Measurements from ENCODE around the gene CUTA. TPM values are rescaled to one million over a fixed set of nuclear protein-coding genes. Genes with fewer than 3 reads are reported as not detected.

The CUTA gene
- total and polyA plus RNA-seq, 2 of the 13 experiments (the other 11 are each of a cell fraction or from before 2014, with no cell fraction given), result 170 to 180 TPM

GRCh38 chr6:33453393-33454008 lies 35.6 kb upstream of the CUTA start (continued):
- TF ChIP-seq E2F5 (CRISPR knock-in tag; conservative IDR thresholded peaks at IDR 0.05) (no peak), ZHX2 (IDR thresholded peaks at IDR 0.05; ENCODE audit: low read depth) (no peak), ZHX2 (CRISPR knock-in tag; IDR thresholded peaks at IDR 0.05; ENCODE audit: borderline replicate concordance) (0 out of 2 replicates have a peak, but pooled peaks have one; percentile 12)
- TF ChIP-seq, protein P1, sequence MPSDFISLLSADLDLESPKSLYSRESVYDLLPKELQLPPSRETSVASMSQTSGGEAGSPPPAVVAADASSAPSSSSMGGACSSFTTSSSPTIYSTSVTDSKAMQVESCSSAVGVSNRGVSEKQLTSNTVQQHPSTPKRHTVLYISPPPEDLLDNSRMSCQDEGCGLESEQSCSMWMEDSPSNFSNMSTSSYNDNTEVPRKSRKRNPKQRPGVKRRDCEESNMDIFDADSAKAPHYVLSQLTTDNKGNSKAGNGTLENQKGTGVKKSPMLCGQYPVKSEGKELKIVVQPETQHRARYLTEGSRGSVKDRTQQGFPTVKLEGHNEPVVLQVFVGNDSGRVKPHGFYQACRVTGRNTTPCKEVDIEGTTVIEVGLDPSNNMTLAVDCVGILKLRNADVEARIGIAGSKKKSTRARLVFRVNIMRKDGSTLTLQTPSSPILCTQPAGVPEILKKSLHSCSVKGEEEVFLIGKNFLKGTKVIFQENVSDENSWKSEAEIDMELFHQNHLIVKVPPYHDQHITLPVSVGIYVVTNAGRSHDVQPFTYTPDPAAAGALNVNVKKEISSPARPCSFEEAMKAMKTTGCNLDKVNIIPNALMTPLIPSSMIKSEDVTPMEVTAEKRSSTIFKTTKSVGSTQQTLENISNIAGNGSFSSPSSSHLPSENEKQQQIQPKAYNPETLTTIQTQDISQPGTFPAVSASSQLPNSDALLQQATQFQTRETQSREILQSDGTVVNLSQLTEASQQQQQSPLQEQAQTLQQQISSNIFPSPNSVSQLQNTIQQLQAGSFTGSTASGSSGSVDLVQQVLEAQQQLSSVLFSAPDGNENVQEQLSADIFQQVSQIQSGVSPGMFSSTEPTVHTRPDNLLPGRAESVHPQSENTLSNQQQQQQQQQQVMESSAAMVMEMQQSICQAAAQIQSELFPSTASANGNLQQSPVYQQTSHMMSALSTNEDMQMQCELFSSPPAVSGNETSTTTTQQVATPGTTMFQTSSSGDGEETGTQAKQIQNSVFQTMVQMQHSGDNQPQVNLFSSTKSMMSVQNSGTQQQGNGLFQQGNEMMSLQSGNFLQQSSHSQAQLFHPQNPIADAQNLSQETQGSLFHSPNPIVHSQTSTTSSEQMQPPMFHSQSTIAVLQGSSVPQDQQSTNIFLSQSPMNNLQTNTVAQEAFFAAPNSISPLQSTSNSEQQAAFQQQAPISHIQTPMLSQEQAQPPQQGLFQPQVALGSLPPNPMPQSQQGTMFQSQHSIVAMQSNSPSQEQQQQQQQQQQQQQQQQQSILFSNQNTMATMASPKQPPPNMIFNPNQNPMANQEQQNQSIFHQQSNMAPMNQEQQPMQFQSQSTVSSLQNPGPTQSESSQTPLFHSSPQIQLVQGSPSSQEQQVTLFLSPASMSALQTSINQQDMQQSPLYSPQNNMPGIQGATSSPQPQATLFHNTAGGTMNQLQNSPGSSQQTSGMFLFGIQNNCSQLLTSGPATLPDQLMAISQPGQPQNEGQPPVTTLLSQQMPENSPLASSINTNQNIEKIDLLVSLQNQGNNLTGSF (CRISPR knock-in tag; IDR thresholded peaks at IDR 0.05), result no peak
- TF ChIP-seq, protein P2, sequence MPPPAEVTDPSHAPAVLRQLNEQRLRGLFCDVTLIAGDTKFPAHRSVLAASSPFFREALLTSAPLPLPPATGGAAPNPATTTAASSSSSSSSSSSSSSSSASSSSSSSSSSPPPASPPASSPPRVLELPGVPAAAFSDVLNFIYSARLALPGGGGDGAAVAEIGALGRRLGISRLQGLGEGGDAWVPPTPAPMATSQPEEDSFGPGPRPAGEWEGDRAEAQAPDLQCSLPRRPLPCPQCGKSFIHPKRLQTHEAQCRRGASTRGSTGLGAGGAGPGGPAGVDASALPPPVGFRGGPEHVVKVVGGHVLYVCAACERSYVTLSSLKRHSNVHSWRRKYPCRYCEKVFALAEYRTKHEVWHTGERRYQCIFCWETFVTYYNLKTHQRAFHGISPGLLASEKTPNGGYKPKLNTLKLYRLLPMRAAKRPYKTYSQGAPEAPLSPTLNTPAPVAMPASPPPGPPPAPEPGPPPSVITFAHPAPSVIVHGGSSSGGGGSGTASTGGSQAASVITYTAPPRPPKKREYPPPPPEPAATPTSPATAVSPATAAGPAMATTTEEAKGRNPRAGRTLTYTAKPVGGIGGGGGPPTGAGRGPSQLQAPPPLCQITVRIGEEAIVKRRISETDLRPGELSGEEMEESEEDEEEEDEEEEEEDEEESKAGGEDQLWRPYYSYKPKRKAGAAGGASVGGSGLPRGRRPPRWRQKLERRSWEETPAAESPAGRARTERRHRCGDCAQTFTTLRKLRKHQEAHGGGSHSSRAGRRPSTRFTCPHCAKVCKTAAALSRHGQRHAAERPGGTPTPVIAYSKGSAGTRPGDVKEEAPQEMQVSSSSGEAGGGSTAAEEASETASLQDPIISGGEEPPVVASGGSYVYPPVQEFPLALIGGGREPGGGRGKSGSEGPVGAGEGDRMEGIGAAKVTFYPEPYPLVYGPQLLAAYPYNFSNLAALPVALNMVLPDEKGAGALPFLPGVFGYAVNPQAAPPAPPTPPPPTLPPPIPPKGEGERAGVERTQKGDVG (CRISPR knock-in tag; IDR thresholded peaks at IDR 0.05; ENCODE audit: borderline replicate concordance), result no peak

Measured in HepG2 (cell line).